Body of pancreas (tissue), 4 donors: ENCODE data around the gene EMP2. TPM values are rescaled to one million over a fixed set of nuclear protein-coding genes. Genes with fewer than 3 reads are reported as not detected.

ENCODE experiments used
- ATAC-seq: fragments of 150-250 bp; one replicate; pipeline ENCODE4 v1.9.1; 2016
- DNase-seq, 4 donors: peaks; one replicate each; pipeline ENCODE4 v3.0.0-alpha.2; 2019
- H3K27ac ChIP-seq, 4 donors: fragments of 200-600 bp; sonication (generic); 1 replicate in 3 of 4; 2 replicates in 1 of 4; pipeline versions ENCODE4 v1.5.1 to v1.6.1; 2016 to 2019; ENCODE audit warnings: mild to moderate bottlenecking in 1 of 4, mixed read lengths in 1 of 4, moderate library complexity in 1 of 4
- H3K27me3 ChIP-seq, 2 donors: fragments of 200-600 bp; sonication (generic); one replicate each; pipeline ENCODE4 v1.6.0; 2016; ENCODE audit warnings: mild to moderate bottlenecking in 1 of 2
- H3K36me3 ChIP-seq, 2 donors: fragments of 200-600 bp; sonication (generic); replicated peaks in 1 of 2; 2 replicates each; pipeline ENCODE4 v1.5.1; 2016; ENCODE audit warnings: low read depth in 2 of 2; ENCODE audit not compliant: insufficient read depth in 1 of 2
- H3K4me1 ChIP-seq: fragments of 200-600 bp; sonication (generic); one replicate; pipeline ENCODE4 v1.6.0; 2016
- H3K4me3 ChIP-seq, 2 donors: fragments of 200-600 bp; sonication (generic); 1 replicate in 1 of 2; 2 replicates in 1 of 2; pipeline ENCODE4 v1.5.1; 2016 to 2019
- H3K9me3 ChIP-seq, 3 donors: fragments of 200-600 bp; sonication (generic); 1 replicate in 2 of 3; 2 replicates in 1 of 3; pipeline ENCODE4 v1.5.1; 2016
- POLR2A ChIP-seq, 3 donors: fragments of 450-650 bp; IDR thresholded peaks; one replicate each; pipeline ENCODE4 v1.6.1; 2016; ENCODE audit warnings: antibody characterized with exemption in 3 of 3, mild to moderate bottlenecking in 2 of 3
- WGBS, 2 donors: methylation state at CpG; one replicate each; pipeline ENCODE4 v1.1.5; 2017; 5-methylcytosine and 5-hydroxymethylcytosine counted together
- intact Hi-C: fragments of 100-400 bp; cut with DNase I; formaldehyde crosslinking; loops from one replicate; pipeline ENCODE4 v1.15.1; 2023
- total RNA-seq, 2 donors: library from RNA; depleted of rRNA; stranded (reverse); fragments of >200 nt; gene quantifications; one replicate each; pipeline ENCODE4 v1.1.0, GENCODE V29; 2016
- TF ChIP-seq, protein P1 (sequence below), 7 experiments: fragments of 450-650 bp in 4 of 7; fragments of 200-600 bp in 3 of 7; sonication (generic) in 3 of 7; IDR thresholded peaks; one replicate each; pipeline ENCODE4 v1.5.1; 2016 to 2019; ENCODE audit warnings: antibody characterized with exemption in 7 of 7

Gene EMP2
- total RNA-seq, 2 donors from 2014 or later, result 8.6 to 17.9 TPM

DNA sequence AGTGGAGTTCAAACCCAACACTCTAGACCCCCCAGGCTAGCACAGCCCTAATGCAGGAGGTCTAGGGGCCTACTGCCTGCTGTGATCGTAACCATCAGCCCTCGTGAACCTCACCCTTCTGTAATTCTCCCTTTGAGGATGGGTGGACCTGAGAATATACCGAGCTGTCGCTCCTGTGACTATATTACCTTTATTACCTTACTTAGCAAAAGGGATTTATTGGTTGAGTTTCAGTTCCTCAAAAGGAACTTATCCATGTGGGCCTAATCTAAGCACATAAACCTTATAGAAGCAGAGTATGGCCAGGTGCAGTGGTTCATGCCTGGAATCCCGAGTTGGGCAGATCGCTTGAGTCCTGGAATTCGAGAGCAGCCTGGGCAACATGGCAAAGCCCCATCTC, 19.2 kb upstream of the EMP2 start:
- no peak for TF ChIP-seq POLR2A (IDR thresholded peaks at IDR 0.05)
- TF ChIP-seq, protein P1, sequence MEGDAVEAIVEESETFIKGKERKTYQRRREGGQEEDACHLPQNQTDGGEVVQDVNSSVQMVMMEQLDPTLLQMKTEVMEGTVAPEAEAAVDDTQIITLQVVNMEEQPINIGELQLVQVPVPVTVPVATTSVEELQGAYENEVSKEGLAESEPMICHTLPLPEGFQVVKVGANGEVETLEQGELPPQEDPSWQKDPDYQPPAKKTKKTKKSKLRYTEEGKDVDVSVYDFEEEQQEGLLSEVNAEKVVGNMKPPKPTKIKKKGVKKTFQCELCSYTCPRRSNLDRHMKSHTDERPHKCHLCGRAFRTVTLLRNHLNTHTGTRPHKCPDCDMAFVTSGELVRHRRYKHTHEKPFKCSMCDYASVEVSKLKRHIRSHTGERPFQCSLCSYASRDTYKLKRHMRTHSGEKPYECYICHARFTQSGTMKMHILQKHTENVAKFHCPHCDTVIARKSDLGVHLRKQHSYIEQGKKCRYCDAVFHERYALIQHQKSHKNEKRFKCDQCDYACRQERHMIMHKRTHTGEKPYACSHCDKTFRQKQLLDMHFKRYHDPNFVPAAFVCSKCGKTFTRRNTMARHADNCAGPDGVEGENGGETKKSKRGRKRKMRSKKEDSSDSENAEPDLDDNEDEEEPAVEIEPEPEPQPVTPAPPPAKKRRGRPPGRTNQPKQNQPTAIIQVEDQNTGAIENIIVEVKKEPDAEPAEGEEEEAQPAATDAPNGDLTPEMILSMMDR (IDR thresholded peaks at IDR 0.05), result no peak
- DNase-seq, result no peak
- H3K4me3 ChIP-seq, result no peak overlapping the region
- no peak for ATAC-seq
- no peaks in the 10 kb centered on the region for H3K36me3 ChIP-seq
- H3K27me3 ChIP-seq, result no peaks in the 10 kb centered on the region
- H3K27ac ChIP-seq, result no peak overlapping the region
- intact Hi-C loops, result no loop called here
- WGBS, 2 donors, result 79 to 84% methylated on average over 7 of the region's 7 CpGs
- no peaks in the 10 kb centered on the region for H3K9me3 ChIP-seq
- H3K4me1 ChIP-seq, result no peaks in the 10 kb centered on the region

DNA sequence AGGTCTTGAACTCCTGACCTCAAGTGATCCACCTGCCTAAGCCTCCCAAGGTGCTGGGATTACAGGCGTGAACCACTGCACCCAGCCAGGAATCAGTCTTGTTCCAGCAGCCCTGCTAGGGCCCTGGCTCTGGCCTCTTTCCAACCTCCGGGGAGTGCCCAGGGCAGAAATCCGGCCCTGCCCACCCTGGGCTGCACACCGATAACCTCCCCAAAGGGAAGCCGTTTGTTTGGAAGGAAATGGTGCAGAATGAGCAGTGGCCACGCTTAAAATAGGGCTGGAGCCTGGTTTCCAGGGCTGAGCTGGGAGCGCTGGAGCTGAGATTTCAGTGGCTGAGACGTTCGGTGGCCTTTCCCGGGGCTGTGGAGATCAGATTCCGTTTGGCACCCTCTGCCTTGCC, 17.8 kb upstream of the EMP2 start:
- Histone ChIP-seq H3K27me3 (no peaks in the 10 kb centered on the region), H3K9me3 (no peaks in the 10 kb centered on the region), H3K4me3 (no peak overlapping the region), H3K36me3 (no peaks in the 10 kb centered on the region), H3K27ac (no peak overlapping the region), H3K4me1 (no peaks in the 10 kb centered on the region)
- intact Hi-C loops, result no loop called here
- no peak for ATAC-seq
- TF ChIP-seq, protein P1 (IDR thresholded peaks at IDR 0.05), result no peak
- TF ChIP-seq POLR2A (IDR thresholded peaks at IDR 0.05), result no peak
- peak in 2 of 4 donors; percentile 18 to 26 for DNase-seq
- WGBS, 2 donors, result 40 to 67% methylated on average over 6 to 11 of the region's 11 CpGs

DNA sequence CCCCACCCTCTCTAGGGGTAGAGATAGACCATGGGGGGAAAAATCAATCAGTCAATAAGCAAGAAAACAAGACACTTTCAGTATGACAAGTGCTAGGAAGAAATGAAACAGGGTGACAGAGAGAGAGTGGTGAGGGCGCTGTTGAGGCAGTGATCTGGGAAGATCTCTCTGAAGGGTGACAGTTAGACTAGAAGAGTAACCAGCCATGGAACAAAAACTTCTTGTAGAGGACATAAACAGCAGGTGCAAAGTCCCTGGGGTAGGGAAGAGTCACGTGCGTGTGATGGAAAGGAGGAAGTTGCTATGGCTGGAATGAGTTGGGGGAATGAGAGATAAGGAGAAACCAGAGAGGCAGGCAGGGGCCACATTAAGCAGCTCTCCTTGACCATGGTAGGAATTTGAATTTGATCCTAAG, 16.8 kb upstream of the EMP2 start:
- DNase-seq (no peak), ATAC-seq (no peak)
- H3K9me3 ChIP-seq, result no peaks in the 10 kb centered on the region
- H3K4me1 ChIP-seq, result no peaks in the 10 kb centered on the region
- no peaks in the 10 kb centered on the region for H3K27me3 ChIP-seq
- intact Hi-C loops, result no loop called here
- TF ChIP-seq POLR2A (IDR thresholded peaks at IDR 0.05), result no peak
- TF ChIP-seq, protein P1 (IDR thresholded peaks at IDR 0.05), result no peak
- no peak overlapping the region for H3K4me3 ChIP-seq
- WGBS, 2 donors, result 58 to 69% methylated on average over 3 of the region's 3 CpGs
- H3K36me3 ChIP-seq, result no peaks in the 10 kb centered on the region
- no peak overlapping the region for H3K27ac ChIP-seq

DNA sequence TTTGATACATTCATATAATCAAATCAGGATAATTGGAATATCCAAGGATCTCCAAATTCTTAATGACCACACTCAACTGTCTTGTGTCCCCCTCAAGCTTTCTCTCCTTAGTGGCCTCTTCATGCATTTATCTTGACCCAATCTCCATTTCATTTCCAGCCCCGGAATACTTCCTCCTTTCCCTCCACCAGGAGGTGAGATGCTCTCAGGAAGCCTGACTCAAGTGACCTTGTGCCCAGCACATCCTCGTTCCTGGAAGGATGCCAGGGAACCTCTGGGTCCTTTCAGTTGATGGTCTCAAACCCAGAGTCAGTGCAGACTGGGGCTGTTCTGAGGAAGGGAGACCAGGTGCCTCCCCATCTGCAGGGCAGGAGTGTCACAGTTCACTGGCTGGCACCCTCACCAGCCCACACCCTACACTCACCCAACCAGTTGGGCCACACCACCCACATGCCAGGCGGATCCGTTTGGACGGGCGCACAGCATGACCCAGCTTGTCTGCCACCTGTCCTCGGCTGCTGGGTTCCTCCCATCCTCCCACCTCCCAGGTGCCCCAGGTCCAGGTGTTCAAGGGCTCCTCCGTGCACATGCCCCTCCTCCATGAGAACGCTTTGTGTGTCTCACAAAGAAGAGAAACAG, 14.0 kb upstream of the EMP2 start:
- Histone ChIP-seq H3K4me1 (no peaks in the 10 kb centered on the region), H3K9me3 (no peaks in the 10 kb centered on the region), H3K4me3 (no peak overlapping the region), H3K36me3 (no peaks in the 10 kb centered on the region), H3K27me3 (no peaks in the 10 kb centered on the region), H3K27ac (no peak overlapping the region)
- DNase-seq (peak in 2 of 4 donors; percentile 17 to 41), ATAC-seq (no peak)
- no peak for TF ChIP-seq POLR2A (IDR thresholded peaks at IDR 0.05)
- TF ChIP-seq, protein P1 (IDR thresholded peaks at IDR 0.05), result no peak
- intact Hi-C loops, result no loop called here
- 23 to 61% methylated on average over 3 to 9 of the region's 9 CpGs for WGBS, 2 donors

DNA sequence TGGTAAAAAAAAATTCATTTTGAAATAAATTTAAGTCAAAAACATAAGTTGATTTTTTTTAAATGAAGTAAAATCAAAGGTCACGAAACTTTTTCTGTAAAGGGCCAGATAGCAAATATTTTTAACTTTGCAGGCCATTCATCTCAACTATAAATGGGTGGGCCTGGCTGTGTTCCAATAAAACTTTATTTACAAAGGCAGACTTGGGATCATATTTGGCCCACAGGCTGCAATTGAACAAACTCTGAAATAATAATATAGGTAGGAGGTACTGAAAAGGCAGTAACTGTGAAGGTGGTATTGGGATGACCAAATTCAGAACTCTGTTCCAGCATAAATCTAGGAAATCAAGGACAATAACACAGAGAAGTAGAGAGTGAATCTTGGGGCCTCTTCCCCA, 12.2 kb upstream of the EMP2 start:
- no peak overlapping the region for H3K27ac ChIP-seq
- ATAC-seq (no peak), DNase-seq (no peak)
- WGBS, 2 donors, result 48 to 74% methylated on average over 1 of the region's 1 CpG
- no peaks in the 10 kb centered on the region for H3K36me3 ChIP-seq
- no peak for TF ChIP-seq POLR2A (IDR thresholded peaks at IDR 0.05)
- TF ChIP-seq, protein P1 (IDR thresholded peaks at IDR 0.05), result no peak
- no peaks in the 10 kb centered on the region for H3K27me3 ChIP-seq
- no peaks in the 10 kb centered on the region for H3K9me3 ChIP-seq
- H3K4me3 ChIP-seq, result no peak overlapping the region
- intact Hi-C loops, result no loop called here
- H3K4me1 ChIP-seq, result no peaks in the 10 kb centered on the region
